GM04504 (cell line): ENCODE results near the gene PDZD2.
"Not testable (repeated sequence)": the region's sequence is repeated elsewhere in the genome, so short reads cannot be mapped to it uniquely, and the experiment has no call there.

Experiments used
- DNase-seq: peaks from one replicate; pipeline ENCODE4 v3.0.0-alpha.2; 2012; ENCODE audit warnings: low read depth

The PDZD2 gene

GRCh38 chr5:32076699-32077695 lies 438.1 kb downstream of the PDZD2 start:
- DNase-seq, result peak; percentile 22

- not testable (repeated sequence) for DNase-seq
Observed at GRCh38 chr5:32078855-32079254, 439.9 kb downstream of the PDZD2 start.

- DNase-seq, result not testable (repeated sequence)
Observed at GRCh38 chr5:32080565-32080964, 441.6 kb downstream of the PDZD2 start.

- no peak for DNase-seq
Observed at GRCh38 chr5:32082701-32083100, 443.8 kb downstream of the PDZD2 start.

DNA sequence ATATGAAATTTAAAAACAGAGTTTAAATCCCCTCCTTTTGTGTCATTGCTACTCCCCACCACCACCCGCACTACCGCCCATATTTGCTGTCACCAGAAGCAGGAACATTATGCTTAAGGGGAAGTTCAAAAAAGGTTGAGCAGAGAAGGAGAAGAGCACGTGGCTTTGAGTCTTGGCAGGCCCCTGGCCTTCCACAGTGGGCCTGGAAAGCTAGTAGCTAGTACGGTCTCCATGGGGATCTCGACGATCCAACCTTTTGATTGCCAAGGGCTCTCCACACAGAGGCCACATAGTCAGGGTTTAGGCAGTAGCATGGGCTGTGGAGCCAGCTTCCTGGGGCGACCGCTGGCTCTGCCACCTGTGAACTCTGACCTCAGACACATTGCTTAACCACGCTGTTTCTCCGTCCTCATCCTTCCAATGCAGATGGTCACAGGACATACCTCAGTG lies 445.1 kb downstream of the PDZD2 start:
- DNase-seq, result no peak

DNA sequence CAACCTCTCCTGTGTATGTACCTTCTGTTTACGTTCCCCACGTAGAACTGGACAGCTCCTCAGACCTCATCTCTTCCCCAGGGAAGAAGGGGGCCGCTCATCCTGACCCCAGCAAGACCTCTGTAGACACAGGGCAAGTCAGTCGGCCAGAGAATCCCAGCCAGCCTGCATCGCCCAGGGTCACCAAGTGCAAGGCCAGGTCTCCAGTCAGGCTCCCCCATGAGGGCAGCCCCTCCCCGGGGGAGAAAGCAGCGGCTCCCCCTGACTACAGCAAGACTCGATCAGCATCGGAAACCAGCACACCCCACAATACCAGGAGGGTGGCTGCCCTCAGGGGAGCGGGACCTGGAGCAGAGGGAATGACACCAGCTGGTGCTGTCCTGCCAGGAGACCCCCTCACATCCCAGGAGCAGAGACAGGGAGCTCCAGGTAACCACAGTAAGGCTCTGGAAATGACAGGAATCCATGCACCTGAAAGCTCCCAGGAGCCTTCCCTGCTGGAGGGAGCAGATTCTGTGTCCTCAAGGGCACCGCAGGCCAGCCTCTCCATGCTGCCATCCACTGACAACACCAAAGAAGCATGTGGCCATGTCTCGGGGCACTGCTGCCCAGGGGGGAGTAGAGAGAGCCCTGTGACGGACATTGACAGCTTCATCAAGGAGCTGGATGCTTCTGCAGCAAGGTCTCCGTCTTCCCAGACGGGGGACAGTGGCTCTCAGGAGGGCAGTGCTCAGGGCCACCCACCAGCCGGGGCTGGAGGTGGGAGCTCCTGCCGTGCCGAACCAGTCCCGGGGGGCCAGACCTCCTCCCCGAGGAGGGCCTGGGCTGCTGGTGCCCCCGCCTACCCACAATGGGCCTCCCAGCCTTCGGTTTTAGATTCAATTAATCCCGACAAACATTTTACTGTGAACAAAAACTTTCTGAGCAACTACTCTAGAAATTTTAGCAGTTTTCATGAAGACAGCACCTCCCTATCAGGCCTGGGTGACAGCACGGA lies 448.5 kb downstream of the PDZD2 start:
- DNase-seq, result no peak

DNA sequence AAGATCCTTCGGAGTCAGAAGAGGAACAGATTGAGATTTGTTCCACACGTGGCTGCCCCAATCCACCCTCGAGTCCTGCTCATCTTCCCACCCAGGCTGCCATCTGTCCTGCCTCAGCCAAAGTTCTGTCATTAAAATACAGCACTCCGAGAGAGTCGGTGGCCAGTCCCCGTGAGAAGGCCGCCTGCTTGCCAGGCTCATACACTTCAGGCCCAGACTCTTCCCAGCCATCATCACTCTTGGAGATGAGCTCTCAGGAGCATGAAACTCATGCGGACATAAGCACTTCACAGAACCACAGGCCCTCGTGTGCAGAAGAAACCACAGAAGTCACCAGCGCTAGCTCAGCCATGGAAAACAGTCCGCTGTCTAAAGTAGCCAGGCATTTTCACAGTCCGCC lies 449.3 kb downstream of the PDZD2 start:
- no peak for DNase-seq

- DNase-seq, result no peak
Observed at GRCh38 chr5:32089146-32090000, 450.4 kb downstream of the PDZD2 start.

DNA sequence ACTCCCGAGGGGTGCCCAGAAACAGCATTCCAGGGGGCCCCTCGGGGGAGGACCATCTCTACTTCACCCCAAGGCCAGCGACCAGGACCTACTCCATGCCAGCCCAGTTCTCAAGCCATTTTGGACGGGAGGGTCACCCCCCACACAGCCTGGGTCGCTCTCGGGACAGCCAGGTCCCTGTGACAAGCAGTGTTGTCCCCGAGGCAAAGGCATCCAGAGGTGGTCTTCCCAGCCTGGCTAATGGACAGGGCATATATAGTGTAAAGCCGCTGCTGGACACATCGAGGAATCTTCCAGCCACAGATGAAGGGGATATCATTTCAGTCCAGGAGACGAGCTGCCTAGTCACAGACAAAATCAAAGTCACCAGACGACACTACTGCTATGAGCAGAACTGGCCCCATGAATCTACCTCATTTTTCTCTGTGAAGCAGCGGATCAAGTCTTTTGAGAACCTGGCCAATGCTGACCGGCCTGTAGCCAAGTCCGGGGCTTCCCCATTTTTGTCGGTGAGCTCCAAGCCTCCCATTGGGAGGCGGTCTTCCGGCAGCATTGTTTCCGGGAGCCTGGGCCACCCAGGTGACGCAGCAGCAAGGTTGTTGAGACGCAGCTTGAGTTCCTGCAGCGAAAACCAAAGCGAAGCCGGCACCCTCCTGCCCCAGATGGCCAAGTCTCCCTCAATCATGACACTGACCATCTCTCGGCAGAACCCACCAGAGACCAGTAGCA lies 451.3 kb downstream of the PDZD2 start:
- no peak for DNase-seq

DNA sequence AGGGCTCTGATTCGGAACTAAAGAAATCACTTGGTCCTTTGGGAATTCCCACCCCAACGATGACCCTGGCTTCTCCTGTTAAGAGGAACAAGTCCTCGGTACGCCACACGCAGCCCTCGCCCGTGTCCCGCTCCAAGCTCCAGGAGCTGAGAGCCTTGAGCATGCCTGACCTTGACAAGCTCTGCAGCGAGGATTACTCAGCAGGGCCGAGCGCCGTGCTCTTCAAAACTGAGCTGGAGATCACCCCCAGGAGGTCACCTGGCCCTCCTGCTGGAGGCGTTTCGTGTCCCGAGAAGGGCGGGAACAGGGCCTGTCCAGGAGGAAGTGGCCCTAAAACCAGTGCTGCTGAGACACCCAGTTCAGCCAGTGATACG lies 451.8 kb downstream of the PDZD2 start:
- no peak for DNase-seq

- peak; percentile 24 for DNase-seq
Observed at GRCh38 chr5:32092938-32093812, 454.2 kb downstream of the PDZD2 start.

DNA sequence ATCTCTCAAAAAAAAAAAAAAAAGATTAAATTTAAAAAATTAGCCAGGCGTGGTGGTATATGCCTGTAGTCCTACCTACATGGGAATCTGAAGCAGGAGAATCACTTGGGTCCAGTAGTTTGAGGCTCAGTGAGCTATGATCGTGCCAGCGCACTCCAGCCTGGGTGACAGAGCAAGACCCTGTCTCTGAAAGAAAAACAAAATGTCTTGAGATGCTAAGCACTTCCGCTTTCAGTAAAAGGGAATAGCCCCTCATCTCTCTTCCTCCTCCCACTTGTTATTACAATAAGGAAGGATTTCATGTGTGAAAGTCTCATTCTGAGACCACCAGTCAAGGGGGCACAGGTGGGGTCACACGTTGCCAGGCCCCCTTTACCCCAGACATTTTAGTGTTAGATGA lies 455.8 kb downstream of the PDZD2 start:
- DNase-seq, result no peak

DNA sequence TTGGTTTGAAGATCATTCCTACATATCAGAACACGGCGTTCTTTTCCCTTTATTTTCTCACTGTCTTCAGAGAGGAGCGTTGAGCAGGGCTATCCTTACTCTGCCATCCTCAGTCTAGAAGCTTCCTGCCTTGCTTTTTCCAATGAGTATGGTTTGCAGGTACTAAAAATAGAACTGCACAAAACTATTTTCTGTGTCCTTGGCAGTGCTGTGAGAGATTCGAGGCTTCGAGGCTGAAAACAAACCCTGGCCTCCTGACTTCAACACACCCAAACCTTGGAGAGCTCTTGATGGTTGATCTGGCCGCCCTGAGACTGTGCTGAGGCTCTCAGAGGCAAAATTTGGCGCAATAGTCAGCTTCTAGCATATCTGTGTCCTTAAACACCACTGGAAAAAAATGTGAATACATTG lies 456.3 kb downstream of the PDZD2 start:
- DNase-seq, result no peak

- DNase-seq, result no peak
Observed at GRCh38 chr5:32096891-32097595, 458.1 kb downstream of the PDZD2 start.

DNA sequence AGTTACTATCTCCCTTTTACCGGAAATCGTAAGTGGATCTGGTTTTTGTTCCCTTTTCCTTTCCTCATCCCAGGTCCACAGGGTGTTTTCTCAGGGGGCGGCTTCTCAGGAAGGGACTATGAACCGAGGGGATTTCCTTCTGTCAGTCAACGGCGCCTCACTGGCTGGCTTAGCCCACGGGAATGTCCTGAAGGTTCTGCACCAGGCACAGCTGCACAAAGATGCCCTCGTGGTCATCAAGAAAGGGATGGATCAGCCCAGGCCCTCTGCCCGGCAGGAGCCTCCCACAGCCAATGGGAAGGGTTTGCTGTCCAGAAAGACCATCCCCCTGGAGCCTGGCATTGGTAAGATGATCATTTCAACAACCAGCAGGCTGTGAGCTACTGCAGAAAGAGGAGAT lies 459.4 kb downstream of the PDZD2 start:
- no peak for DNase-seq

DNA sequence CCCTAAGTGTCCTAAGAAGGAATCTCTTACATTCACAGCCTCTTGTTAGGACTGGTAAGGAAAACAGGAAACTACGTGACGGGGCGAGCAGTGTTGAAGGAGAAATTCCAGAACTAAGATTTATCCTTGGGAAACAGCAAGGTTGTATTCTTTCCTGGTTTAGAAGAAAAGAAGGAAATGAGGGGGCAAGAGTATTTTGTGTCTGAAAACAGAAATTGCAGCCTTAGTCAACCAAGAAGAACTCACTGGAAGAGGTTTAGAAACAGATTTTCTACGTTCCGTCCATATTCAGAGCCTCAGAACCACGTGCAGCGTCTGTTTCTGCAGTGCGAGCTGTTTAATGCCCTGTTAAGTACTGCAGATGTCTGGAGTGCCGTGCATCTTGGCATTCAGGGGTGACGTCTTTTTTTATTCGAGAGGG lies 460.0 kb downstream of the PDZD2 start:
- DNase-seq, result no peak

DNA sequence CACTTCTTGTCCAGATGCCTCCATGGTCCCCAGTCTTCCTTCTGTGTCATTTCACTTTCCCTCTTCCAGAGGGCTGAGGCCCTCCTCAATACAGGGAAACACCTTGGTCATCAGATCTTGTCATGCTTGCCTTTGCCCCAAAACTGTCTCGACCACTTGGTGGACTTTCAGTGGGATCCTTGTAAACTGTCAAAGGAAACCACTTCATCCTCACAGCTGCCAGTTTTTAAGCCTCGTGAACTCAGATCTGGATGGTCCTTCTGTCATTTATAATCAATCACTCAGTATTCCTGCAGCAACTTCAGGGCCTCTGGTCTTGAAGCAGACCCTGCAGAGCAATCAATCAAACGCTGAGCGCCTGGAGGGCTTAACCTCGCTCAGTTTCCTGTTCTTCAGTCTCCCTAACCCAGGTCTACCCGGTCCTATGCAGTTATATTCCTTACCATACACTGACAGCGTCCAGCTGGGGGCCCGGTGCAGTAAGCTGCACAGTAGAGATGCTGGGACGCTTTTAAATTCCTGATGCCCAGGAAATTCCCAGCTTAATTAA lies 460.6 kb downstream of the PDZD2 start:
- no peak for DNase-seq

GRCh38 chr5:32100230-32100629 lies 461.3 kb downstream of the PDZD2 start:
- no peak for DNase-seq
